ENCODE results near the gene DCAF10. TPM values are rescaled to one million over a fixed set of nuclear protein-coding genes. Genes with fewer than 3 reads are reported as not detected.

The DCAF10 gene
- polyA plus RNA-seq, 1 donor (not counting 4 experiments of a cell fraction or from before 2014, with no cell fraction given), result 29.2 TPM

DNA sequence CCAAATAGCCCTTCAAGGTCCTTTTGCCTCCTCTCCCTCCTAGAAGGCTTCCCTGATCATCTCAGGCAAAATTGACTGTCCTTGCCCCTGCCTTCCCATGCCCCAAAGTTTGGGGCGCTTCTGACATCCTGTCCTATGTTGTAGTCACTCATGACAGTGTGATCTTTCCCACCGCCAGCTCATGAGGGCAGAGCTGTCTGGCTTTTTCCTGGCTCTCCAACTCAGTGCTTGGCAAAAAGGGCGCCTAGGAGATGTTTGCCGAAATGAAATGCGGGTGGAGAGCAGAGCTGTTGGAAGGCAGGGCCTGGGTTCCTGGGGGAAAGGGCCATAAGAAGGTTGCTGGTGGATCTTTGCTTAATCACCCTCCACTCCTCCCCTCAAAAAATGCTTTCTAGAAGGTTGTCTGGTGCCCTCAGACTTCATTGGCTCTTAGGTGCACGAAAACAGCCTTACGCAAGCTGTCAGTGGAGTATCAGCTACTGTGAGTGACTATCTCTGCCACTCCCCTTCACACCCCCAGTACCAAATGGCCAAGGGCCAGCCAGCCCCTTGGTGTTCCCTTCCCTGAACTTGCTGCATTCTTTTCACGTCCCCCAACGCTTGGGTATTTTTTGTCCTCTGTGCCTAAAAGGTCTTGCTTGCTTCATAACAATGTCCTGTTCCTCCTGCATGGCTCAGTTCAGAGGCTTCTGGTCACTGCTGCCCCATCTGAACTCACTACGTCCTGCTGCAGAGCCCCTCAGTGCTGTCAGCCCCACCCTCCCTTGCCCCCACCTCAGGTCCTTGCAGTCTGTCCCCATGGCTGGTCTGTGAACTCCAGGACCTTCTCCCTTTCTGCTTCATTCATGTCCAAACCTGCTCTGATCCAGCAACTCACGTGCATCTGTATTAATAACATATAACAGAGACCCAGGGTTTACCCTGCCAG lies 106.0 kb downstream of the DCAF10 start:
- Histone ChIP-seq H3K9ac (ENCODE audit: control insufficient read depth, extremely low read depth, insufficient read depth, low read length) (no peak overlapping the region), H4K20me1 (ENCODE audit: control insufficient read depth, extremely low read depth, insufficient read depth, low read length) (no peaks in the 10 kb centered on the region), H3K9me1 (ENCODE audit: control insufficient read depth, extremely low read depth, insufficient read depth, low read length) (no peaks in the 10 kb centered on the region), H3K4me3 (ENCODE audit: control insufficient read depth in 2 of 3, extremely low read depth in 1 of 3, insufficient read depth in 2 of 3, low read depth in 1 of 3, low read length in 3 of 3) (no peak overlapping the region), H3K4me1 (ENCODE audit: control insufficient read depth, extremely low read depth, insufficient read depth, low read length) (peaks cover 22% of the 10 kb centered on the region), H3K9me3 (ENCODE audit: control insufficient read depth, low read depth, low read length) (no peaks in the 10 kb centered on the region), H2AFZ (ENCODE audit: control insufficient read depth, low read length) (no peak overlapping the region), H3K4me2 (ENCODE audit: control insufficient read depth, extremely low read depth, insufficient read depth, low read depth, low read length) (no peak overlapping the region), H3K27me3 (ENCODE audit: control insufficient read depth, extremely low read depth, insufficient read depth, low read length) (no peaks in the 10 kb centered on the region), H3K36me3 (ENCODE audit: control insufficient read depth in 2 of 2, extremely low read depth in 1 of 2, insufficient read depth in 2 of 2, low read length in 2 of 2) (no peaks in the 10 kb centered on the region), H3K79me2 (ENCODE audit: control insufficient read depth, insufficient read depth, low read length) (peaks cover 21% of the 10 kb centered on the region), H3K27ac (ENCODE audit: control insufficient read depth, insufficient read depth, low read length) (no peak overlapping the region)
- DNase-seq (ENCODE audit: low read depth, low spot score), result no peak
- dilution Hi-C loops (cut with MboI; ENCODE audit: extremely low pct_ligation_motif_present, low sequenced_read_pairs), result no loop called here
- TF ChIP-seq EZH2 (IDR thresholded peaks at IDR 0.05; ENCODE audit: low read length), result no peak
- TF ChIP-seq, protein P1, sequence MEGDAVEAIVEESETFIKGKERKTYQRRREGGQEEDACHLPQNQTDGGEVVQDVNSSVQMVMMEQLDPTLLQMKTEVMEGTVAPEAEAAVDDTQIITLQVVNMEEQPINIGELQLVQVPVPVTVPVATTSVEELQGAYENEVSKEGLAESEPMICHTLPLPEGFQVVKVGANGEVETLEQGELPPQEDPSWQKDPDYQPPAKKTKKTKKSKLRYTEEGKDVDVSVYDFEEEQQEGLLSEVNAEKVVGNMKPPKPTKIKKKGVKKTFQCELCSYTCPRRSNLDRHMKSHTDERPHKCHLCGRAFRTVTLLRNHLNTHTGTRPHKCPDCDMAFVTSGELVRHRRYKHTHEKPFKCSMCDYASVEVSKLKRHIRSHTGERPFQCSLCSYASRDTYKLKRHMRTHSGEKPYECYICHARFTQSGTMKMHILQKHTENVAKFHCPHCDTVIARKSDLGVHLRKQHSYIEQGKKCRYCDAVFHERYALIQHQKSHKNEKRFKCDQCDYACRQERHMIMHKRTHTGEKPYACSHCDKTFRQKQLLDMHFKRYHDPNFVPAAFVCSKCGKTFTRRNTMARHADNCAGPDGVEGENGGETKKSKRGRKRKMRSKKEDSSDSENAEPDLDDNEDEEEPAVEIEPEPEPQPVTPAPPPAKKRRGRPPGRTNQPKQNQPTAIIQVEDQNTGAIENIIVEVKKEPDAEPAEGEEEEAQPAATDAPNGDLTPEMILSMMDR (optimal IDR thresholded peaks at IDR 0.05 in 1 of 3, IDR thresholded peaks at IDR 0.05 in 1 of 3, conservative IDR thresholded peaks at IDR 0.05 in 1 of 3; ENCODE audit: extremely low read depth in 1 of 3, insufficient read depth in 2 of 3, low read length in 3 of 3), result no peak
- FAIRE-seq, result no peak

DNA sequence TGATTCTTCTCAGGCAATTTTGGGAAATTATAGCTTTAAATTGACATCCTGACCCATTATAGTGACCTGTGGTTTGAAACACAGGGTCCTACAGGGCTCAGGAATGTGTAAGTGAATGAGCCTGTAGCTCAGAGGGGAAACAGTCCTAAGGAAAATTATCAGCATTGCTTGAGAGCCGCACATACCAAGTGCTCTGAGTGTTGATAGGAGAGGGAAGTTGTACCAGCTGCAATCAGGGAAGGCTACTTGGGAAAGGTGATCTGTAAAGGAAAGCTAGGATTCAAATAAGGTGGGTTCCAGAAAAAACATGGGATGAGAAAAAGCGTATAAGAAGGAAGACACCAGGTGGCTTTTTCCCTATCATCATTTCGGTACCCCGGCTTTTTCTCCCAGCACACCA lies 107.7 kb downstream of the DCAF10 start:
- Histone ChIP-seq H3K9me3 (ENCODE audit: control insufficient read depth, low read depth, low read length) (no peaks in the 10 kb centered on the region), H2AFZ (ENCODE audit: control insufficient read depth, low read length) (no peak overlapping the region), H3K4me1 (ENCODE audit: control insufficient read depth, extremely low read depth, insufficient read depth, low read length) (peaks cover 12% of the 10 kb centered on the region), H3K9me1 (ENCODE audit: control insufficient read depth, extremely low read depth, insufficient read depth, low read length) (no peaks in the 10 kb centered on the region), H3K27ac (ENCODE audit: control insufficient read depth, insufficient read depth, low read length) (no peak overlapping the region), H3K9ac (ENCODE audit: control insufficient read depth, extremely low read depth, insufficient read depth, low read length) (no peak overlapping the region), H4K20me1 (ENCODE audit: control insufficient read depth, extremely low read depth, insufficient read depth, low read length) (no peaks in the 10 kb centered on the region), H3K27me3 (ENCODE audit: control insufficient read depth, extremely low read depth, insufficient read depth, low read length) (no peaks in the 10 kb centered on the region), H3K4me2 (ENCODE audit: control insufficient read depth, extremely low read depth, insufficient read depth, low read depth, low read length) (no peak overlapping the region), H3K36me3 (ENCODE audit: control insufficient read depth in 2 of 2, extremely low read depth in 1 of 2, insufficient read depth in 2 of 2, low read length in 2 of 2) (no peaks in the 10 kb centered on the region), H3K79me2 (ENCODE audit: control insufficient read depth, insufficient read depth, low read length) (peaks cover 4% of the 10 kb centered on the region), H3K4me3 (ENCODE audit: control insufficient read depth in 2 of 3, extremely low read depth in 1 of 3, insufficient read depth in 2 of 3, low read depth in 1 of 3, low read length in 3 of 3) (no peak overlapping the region)
- DNase-seq (ENCODE audit: low read depth, low spot score) (no peak), FAIRE-seq (no peak)
- TF ChIP-seq, protein P1 (optimal IDR thresholded peaks at IDR 0.05 in 1 of 3, IDR thresholded peaks at IDR 0.05 in 1 of 3, conservative IDR thresholded peaks at IDR 0.05 in 1 of 3; ENCODE audit: extremely low read depth in 1 of 3, insufficient read depth in 2 of 3, low read length in 3 of 3), result no peak
- no peak for TF ChIP-seq EZH2 (IDR thresholded peaks at IDR 0.05; ENCODE audit: low read length)
- dilution Hi-C loops (cut with MboI; ENCODE audit: extremely low pct_ligation_motif_present, low sequenced_read_pairs), result no loop called here

Data from keratinocyte (primary cell).